Endothelial cell (in vitro differentiated cells): ENCODE measurements around the gene ZNF430. TPM values are rescaled to one million over a fixed set of nuclear protein-coding genes. Genes with fewer than 3 reads are reported as not detected.

Experiments used
- DNase-seq: peaks from one replicate; pipeline ENCODE4 v3.0.0; 2021; ENCODE audit warnings: low spot score
- H3K27ac Mint-ChIP-seq: one replicate; pipeline ENCODE4 v1.8.0; 2021; ENCODE audit warnings: mixed read lengths, inconsistent platforms; ENCODE audit not compliant: unreplicated experiment
- H3K27me3 Mint-ChIP-seq: one replicate; pipeline ENCODE4 v1.8.0; 2021; ENCODE audit warnings: mild to moderate bottlenecking, moderate library complexity, mixed read lengths, inconsistent platforms; ENCODE audit not compliant: unreplicated experiment
- H3K36me3 Mint-ChIP-seq: one replicate; pipeline ENCODE4 v1.8.0; 2021; ENCODE audit warnings: mild to moderate bottlenecking, low read depth, mixed read lengths, inconsistent platforms; ENCODE audit not compliant: unreplicated experiment
- H3K4me1 Mint-ChIP-seq: one replicate; pipeline ENCODE4 v1.8.0; 2021; ENCODE audit warnings: mild to moderate bottlenecking, mixed read lengths, inconsistent platforms; ENCODE audit not compliant: unreplicated experiment
- H3K4me3 Mint-ChIP-seq: one replicate; pipeline ENCODE4 v1.8.0; 2021; ENCODE audit warnings: mild to moderate bottlenecking, mixed read lengths, inconsistent platforms; ENCODE audit not compliant: unreplicated experiment
- H3K9me3 Mint-ChIP-seq: one replicate; pipeline ENCODE4 v1.8.0; 2021; ENCODE audit warnings: mixed read lengths, inconsistent platforms; ENCODE audit not compliant: unreplicated experiment
- total RNA-seq: library from RNA; stranded (reverse); fragmentation: NEBNext Ultra II Directional; extraction: Animal tissue kit (Norgen Biotek cat#: 25700); gene quantifications from one replicate; pipeline ENCODE4 v1.2.1, GENCODE V29; 2021; ENCODE audit not compliant: unreplicated experiment
- TF ChIP-seq, protein P1 (sequence below): fragments of 200-600 bp; sonication (generic); IDR thresholded peaks from one replicate; pipeline ENCODE4 v1.5.0; 2021; ENCODE audit warnings: antibody characterized with exemption; ENCODE audit not compliant: unreplicated experiment

Gene ZNF430
- total RNA-seq, 1 donor from 2014 or later, result 11.5 TPM

DNA sequence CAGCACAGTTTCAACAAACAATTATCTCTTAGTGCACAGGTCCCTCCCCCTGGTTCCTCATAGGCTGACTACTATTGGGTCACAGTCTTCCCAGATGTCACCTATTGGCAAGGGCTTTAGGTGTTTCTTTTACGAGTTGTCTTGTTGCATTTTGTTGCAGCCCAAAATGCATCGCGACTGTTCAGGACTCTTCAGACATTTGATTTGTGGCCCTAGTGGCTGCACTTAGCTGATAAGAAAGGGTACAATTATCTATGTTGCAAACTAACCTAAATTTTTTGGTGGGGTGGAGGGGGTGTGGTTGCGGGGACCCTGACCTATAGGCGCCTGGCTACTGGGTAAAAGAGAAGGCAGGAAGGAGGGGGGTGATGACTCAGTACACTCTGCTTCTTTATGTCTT lies 32.4 kb downstream of the ZNF430 start:
- peaks cover 28% of the 10 kb centered on the region for H3K36me3 Mint-ChIP-seq
- no peaks in the 10 kb centered on the region for H3K9me3 Mint-ChIP-seq
- no peaks in the 10 kb centered on the region for H3K4me1 Mint-ChIP-seq
- DNase-seq, result no peak
- TF ChIP-seq, protein P1, sequence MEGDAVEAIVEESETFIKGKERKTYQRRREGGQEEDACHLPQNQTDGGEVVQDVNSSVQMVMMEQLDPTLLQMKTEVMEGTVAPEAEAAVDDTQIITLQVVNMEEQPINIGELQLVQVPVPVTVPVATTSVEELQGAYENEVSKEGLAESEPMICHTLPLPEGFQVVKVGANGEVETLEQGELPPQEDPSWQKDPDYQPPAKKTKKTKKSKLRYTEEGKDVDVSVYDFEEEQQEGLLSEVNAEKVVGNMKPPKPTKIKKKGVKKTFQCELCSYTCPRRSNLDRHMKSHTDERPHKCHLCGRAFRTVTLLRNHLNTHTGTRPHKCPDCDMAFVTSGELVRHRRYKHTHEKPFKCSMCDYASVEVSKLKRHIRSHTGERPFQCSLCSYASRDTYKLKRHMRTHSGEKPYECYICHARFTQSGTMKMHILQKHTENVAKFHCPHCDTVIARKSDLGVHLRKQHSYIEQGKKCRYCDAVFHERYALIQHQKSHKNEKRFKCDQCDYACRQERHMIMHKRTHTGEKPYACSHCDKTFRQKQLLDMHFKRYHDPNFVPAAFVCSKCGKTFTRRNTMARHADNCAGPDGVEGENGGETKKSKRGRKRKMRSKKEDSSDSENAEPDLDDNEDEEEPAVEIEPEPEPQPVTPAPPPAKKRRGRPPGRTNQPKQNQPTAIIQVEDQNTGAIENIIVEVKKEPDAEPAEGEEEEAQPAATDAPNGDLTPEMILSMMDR, result no peak
- H3K27me3 Mint-ChIP-seq, result peaks cover 2% of the 10 kb centered on the region
- H3K4me3 Mint-ChIP-seq, result no peak overlapping the region
- no peak overlapping the region for H3K27ac Mint-ChIP-seq

DNA sequence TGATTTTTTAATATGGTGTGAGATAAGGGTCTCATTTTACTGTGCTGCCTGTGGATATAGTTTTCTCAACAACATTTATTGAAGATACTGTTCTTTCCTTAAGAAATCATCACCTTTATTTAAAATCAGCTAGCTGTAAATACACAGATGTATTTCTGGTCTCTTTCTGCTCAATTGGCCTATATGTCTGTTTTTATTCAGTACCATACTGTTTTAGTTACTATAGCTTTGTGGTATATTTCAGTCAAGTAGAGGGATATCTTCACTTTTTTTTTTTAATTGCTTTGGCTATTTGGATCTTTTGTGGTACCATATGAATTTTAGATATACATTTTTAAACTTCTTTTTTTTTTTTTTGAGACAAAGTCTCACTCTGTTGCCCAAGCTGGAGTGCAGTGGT lies 44.9 kb downstream of the ZNF430 start:
- Mint-ChIP-seq H3K9me3 (no peaks in the 10 kb centered on the region), H3K36me3 (peaks cover 13% of the 10 kb centered on the region), H3K4me3 (no peak overlapping the region), H3K4me1 (no peaks in the 10 kb centered on the region), H3K27ac (no peak overlapping the region), H3K27me3 (no peaks in the 10 kb centered on the region)
- DNase-seq, result no peak
- TF ChIP-seq, protein P1, result no peak

DNA sequence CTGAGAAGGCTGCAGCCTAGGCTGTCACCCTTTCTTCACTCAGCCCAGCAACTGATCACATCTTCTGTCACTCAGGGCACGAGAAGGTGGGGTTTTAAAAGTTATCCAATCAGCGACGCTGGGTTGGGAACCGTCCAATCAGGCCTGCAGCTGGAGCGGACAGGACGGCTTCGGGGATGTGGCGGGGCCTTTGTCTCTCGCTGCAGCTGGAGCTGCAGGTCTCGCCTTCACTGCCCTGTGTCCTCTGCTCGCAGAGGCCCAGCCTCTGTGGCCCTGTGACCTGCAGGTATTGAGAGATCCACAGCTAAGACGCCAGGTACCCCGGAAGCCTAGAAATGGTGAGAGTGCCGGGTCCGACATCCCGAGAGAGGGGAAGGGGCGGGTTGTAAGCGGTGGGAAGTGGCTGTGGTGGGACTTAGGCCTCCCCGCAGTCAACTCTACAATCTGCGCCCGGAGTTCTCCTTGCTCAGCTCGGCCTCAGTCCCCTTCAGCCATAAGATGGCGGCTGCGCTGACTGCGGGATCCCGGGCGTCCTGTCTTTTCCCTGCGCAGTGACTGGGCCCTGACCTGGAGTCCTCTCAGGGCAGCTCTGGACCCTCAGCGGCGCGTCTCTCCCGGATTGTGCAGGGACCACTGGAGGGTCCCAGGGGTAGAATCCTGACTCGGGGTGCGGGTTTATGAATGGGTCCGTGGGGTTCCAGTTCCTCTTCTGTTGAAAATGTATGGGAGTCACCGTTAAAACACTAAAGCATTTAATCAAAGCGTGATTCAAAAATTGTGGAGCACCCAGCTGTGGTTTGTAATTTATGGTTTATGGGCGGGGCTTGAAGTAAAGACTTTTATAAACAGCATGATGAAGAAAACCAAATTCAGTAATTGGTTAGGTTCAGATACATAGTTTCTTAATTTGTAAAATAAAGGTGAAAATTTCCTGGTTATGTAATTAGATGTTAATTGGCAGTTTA lies 61.8 kb downstream of the ZNF430 start, which contains the start of gene ZNF714:
Gene ZNF714, plus strand, starts transcription at position 193 of the 965 bp plus-strand sequence. CDS start 16,066 bp downstream, outside the sequence.
- no peaks in the 10 kb centered on the region for H3K27me3 Mint-ChIP-seq
- no peaks in the 10 kb centered on the region for H3K36me3 Mint-ChIP-seq
- peak; percentile 68 for DNase-seq
- no peaks in the 10 kb centered on the region for H3K4me1 Mint-ChIP-seq
- no peaks in the 10 kb centered on the region for H3K9me3 Mint-ChIP-seq
- peak within 1 kb of the TSS; percentile 90 for H3K27ac Mint-ChIP-seq
- TF ChIP-seq, protein P1, result no peak
- peak within 1 kb of the TSS; percentile 95 for H3K4me3 Mint-ChIP-seq

DNA sequence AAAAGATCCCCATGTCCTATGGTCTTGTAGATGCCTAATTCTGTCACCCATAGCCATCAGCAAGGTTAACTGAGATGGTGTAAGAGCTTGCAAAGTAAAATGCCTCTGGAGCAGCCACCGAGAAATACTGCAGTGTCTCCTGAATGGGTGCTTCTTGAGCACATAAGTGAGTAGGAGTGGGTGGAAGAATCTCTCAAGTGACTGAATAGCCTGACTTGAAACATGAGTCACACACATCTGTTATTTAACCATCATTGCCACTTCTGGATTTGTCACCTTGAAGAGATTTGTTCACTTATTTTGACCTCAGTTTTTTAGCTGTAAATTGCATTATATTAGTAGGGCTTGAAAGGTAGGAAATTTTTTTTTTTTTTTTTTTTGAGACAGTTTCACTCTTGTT lies 63.9 kb downstream of the ZNF430 start:
- Mint-ChIP-seq H3K9me3 (no peaks in the 10 kb centered on the region), H3K4me1 (no peaks in the 10 kb centered on the region), H3K4me3 (no peak overlapping the region), H3K27ac (no peak overlapping the region), H3K27me3 (no peaks in the 10 kb centered on the region), H3K36me3 (no peaks in the 10 kb centered on the region)
- DNase-seq, result no peak
- TF ChIP-seq, protein P1, result no peak

DNA sequence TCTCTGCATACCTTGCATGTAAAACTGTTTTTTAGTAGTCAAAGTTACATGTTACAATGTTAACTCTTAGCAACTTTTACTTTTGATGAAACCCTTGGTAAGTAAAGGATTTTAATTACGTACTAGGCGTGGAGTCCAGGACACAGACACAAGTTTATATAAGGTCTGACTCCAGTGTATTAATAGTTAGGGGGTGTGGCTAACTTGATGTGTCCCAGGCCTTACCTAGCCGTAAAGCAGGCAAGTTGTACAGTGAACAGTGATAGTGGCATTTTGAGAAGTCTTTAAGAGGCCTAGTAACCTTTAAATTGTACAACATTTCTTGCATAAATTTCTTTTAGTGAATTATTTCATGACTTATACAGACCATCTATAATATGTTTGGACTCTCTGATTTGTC lies 67.4 kb downstream of the ZNF430 start:
- DNase-seq, result no peak
- TF ChIP-seq, protein P1, result no peak
- Mint-ChIP-seq H3K4me1 (peaks cover 5% of the 10 kb centered on the region), H3K9me3 (no peaks in the 10 kb centered on the region), H3K27me3 (peaks cover 2% of the 10 kb centered on the region), H3K27ac (no peak overlapping the region), H3K4me3 (no peak overlapping the region), H3K36me3 (peaks cover 6% of the 10 kb centered on the region)
